Tibial artery (tissue), 4 donors: ENCODE data around the gene GATAD2B.
A peak's percentile ranks its signal among the peaks of the same experiment; 100 is the strongest.

ENCODE experiments used
- DNase-seq, 2 donors: peaks; one replicate each; pipeline ENCODE4 v3.0.0-alpha.2; 2019
- H3K27ac ChIP-seq, 2 donors: fragments of 200-600 bp; sonication (generic) in 1 of 2; 1 replicate in 1 of 2; 2 replicates in 1 of 2; pipeline ENCODE4 v1.5.1; 2018 to 2019; ENCODE audit warnings: mild to moderate bottlenecking in 1 of 2
- H3K27me3 ChIP-seq, 2 donors: fragments of 200-600 bp; sonication (generic) in 1 of 2; one replicate each; pipeline versions ENCODE4 v1.5.1 to v1.6.0; 2016 to 2019
- H3K36me3 ChIP-seq, 3 donors: fragments of 200-600 bp; sonication (generic) in 2 of 3; one replicate each; pipeline ENCODE4 v1.5.1; 2016 to 2019; ENCODE audit warnings: mild to moderate bottlenecking in 2 of 3
- H3K4me1 ChIP-seq, 4 donors: fragments of 200-600 bp; sonication (generic) in 2 of 4; 1 replicate in 3 of 4; 2 replicates in 1 of 4; pipeline ENCODE4 v1.5.1; 2016 to 2019
- H3K4me3 ChIP-seq, 2 donors: fragments of 200-600 bp; sonication (generic) in 1 of 2; 1 replicate in 1 of 2; 2 replicates in 1 of 2; pipeline ENCODE4 v1.5.1; 2018 to 2019; ENCODE audit warnings: mild to moderate bottlenecking in 2 of 2
- H3K9me3 ChIP-seq, 3 donors: fragments of 200-600 bp; sonication (generic) in 1 of 3; one replicate each; pipeline ENCODE4 v1.5.1; 2016 to 2019
- intact Hi-C: fragments of 100-400 bp; cut with DNase I; formaldehyde crosslinking; loops from one replicate; pipeline ENCODE4 v1.15.0; 2023; ENCODE audit warnings: low total_unique reads
- TF ChIP-seq, protein P1 (sequence below), 2 experiments: fragments of 200-600 bp in 1 of 2; fragments of 450-650 bp in 1 of 2; IDR thresholded peaks; one replicate each; pipeline ENCODE4 v1.5.1; 2017 to 2019; ENCODE audit warnings: antibody characterized with exemption in 2 of 2, mild to moderate bottlenecking in 1 of 2, moderate library complexity in 1 of 2

Gene GATAD2B

DNA sequence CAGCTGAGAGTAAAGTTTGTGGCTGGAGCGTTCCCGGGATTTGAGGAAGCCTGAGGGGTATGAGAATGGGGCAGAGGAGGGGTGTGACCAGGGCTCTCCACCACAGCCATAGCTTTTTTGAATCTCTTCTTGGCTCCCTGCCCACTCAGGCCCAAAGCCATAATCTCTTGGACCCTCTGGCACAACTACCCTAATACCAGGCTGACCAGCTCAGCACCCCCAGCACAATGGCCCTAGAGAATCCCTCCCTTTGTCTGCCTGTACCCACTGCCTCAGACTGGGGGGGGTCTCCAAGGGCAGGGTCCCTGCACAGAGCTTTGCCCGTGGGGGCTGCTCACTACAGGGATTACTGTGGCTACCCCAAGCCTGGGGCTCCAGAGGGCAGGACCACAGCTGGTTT lies 16.2 kb upstream of the GATAD2B start:
- Histone ChIP-seq H3K9me3 (no peaks in the 10 kb centered on the region), H3K4me1 (peaks cover 0 to 5% (median 0%) of the 10 kb centered on the region in 4 donors), H3K36me3 (peaks cover 64 to 96% (median 85%) of the 10 kb centered on the region in 3 donors), H3K4me3 (no peak overlapping the region), H3K27ac (no peak overlapping the region), H3K27me3 (no peaks in the 10 kb centered on the region)
- intact Hi-C loops, result no loop called here
- TF ChIP-seq, protein P1, sequence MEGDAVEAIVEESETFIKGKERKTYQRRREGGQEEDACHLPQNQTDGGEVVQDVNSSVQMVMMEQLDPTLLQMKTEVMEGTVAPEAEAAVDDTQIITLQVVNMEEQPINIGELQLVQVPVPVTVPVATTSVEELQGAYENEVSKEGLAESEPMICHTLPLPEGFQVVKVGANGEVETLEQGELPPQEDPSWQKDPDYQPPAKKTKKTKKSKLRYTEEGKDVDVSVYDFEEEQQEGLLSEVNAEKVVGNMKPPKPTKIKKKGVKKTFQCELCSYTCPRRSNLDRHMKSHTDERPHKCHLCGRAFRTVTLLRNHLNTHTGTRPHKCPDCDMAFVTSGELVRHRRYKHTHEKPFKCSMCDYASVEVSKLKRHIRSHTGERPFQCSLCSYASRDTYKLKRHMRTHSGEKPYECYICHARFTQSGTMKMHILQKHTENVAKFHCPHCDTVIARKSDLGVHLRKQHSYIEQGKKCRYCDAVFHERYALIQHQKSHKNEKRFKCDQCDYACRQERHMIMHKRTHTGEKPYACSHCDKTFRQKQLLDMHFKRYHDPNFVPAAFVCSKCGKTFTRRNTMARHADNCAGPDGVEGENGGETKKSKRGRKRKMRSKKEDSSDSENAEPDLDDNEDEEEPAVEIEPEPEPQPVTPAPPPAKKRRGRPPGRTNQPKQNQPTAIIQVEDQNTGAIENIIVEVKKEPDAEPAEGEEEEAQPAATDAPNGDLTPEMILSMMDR (IDR thresholded peaks at IDR 0.05), result no peak
- peak in 1 of 2 donors; percentile 54 for DNase-seq

DNA sequence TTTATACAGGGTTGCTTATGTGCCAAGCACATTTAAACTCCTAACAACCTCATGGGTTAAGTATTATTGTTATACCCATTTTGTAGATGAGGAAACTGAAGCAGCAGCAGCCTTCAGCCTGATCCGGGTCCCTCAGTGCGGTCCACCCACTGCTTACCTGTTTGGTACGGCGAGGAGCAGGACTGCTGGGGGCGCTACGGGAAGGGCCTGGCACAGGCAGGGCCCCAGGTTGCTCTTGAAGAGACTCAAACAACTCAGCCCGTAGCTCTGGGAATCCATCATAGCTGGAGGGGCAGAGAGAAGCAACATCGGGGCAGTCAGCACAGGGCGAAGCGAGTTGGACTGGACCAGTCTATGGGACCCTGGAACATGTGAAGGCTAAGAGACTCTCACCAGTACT lies 14.6 kb upstream of the GATAD2B start:
- Histone ChIP-seq H3K27me3 (no peaks in the 10 kb centered on the region), H3K27ac (no peak overlapping the region), H3K4me1 (no peaks in the 10 kb centered on the region), H3K9me3 (no peaks in the 10 kb centered on the region), H3K4me3 (no peak overlapping the region), H3K36me3 (peaks cover 79 to 98% (median 95%) of the 10 kb centered on the region in 3 donors)
- TF ChIP-seq, protein P1 (IDR thresholded peaks at IDR 0.05), result no peak
- intact Hi-C loops, result no loop called here
- DNase-seq, result no peak

DNA sequence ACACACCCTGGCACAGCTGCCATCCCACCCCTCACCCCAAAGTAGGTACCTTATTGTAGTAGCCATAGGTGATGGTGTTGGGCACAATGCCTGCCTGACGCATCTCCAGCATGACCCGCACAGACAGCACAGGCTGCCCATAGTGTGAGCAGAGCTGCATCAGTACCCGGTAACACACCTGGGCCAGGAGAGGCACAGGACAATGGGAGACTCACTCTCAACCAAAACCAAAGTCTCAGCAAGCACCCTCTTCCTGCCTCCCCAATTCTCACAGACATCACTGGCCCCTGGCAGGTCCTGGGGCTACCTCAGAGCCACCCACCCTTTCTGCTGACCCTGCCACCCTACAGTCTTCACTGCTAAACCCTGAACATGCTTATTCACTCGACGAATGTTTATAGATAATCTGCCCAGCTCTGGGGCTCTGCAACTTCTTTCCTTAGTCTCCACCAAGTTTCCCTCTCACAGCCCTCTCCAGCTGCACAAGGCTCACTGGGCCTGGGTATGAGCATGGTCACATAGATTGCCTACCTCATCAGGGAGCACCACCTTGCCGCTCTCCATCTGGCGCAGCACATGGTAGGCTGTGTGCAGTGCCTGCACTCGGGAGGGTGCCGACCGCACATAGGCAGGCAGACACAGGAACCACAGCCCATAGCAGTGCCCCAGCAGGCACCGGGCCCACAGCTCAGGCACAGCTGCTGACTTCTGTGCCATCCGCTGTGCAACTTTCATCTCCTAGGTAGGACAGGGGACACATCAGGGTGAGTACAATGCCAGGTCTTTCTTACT lies 13.4 kb upstream of the GATAD2B start:
- no peak overlapping the region for H3K27ac ChIP-seq

DNA sequence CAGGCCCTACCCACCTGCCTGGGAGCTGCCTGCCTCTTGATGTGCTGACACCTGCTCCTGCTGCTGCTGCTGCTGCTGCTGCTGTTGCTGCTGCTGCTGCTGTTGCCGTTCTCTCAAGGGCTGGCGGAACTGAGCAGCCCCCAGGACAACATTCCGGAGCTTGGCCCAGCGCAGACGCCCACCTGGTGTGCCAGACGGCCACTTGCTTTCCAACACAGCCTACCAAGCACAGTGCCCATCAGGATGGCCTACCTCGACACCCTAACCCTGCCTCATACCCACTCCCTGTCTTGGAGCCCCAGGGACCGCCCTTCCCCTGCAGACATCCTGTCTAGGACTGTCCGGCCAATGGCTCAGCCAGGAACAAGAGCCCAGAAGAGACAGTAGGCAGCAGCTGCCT lies 12.0 kb upstream of the GATAD2B start:
- H3K36me3 ChIP-seq, result peaks cover 61 to 97% (median 92%) of the 10 kb centered on the region in 3 donors
- H3K9me3 ChIP-seq, result no peaks in the 10 kb centered on the region
- H3K4me3 ChIP-seq, result no peak overlapping the region
- peak in 1 of 2 donors; percentile 55 for DNase-seq
- H3K4me1 ChIP-seq, result no peaks in the 10 kb centered on the region
- TF ChIP-seq, protein P1 (IDR thresholded peaks at IDR 0.05), result no peak
- intact Hi-C loops, result no loop called here
- no peak overlapping the region for H3K27ac ChIP-seq
- H3K27me3 ChIP-seq, result no peaks in the 10 kb centered on the region

More for the DNA sequence above, 13.4 kb upstream of the GATAD2B start:
- DNase-seq, result peak in 1 of 2 donors; percentile 39
- H3K4me1 ChIP-seq, result no peaks in the 10 kb centered on the region
- intact Hi-C loops, result no loop called here
- TF ChIP-seq, protein P1 (IDR thresholded peaks at IDR 0.05), result no peak
- H3K4me3 ChIP-seq, result no peak overlapping the region
- no peaks in the 10 kb centered on the region for H3K9me3 ChIP-seq
- H3K27me3 ChIP-seq, result no peaks in the 10 kb centered on the region
- H3K36me3 ChIP-seq, result peaks cover 73 to 97% (median 92%) of the 10 kb centered on the region in 3 donors

DNA sequence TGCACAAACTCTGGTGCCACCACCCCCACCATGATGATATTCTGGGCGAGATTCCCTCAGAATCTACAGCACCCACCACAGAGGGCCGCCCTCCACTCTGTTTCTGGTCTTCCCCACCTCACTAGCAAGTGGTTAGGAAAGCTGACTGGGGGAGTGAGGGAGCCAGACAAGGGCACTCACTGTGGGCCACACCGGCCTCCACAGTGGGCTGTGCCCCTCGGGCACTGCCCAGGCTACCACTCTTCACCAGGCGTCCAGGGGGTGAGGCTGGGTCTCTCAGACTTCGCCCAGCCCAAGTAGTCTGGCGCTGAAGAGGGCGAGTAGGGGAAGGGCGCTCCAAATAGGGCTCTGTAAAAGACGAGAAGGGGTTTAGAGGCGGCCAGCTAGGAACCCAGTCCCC lies 11.2 kb upstream of the GATAD2B start:
- DNase-seq, result peak in 1 of 2 donors; percentile 45
- H3K36me3 ChIP-seq, result peaks cover 57 to 97% (median 86%) of the 10 kb centered on the region in 3 donors
- TF ChIP-seq, protein P1 (IDR thresholded peaks at IDR 0.05), result no peak
- no peaks in the 10 kb centered on the region for H3K4me1 ChIP-seq
- intact Hi-C loops, result no loop called here
- no peaks in the 10 kb centered on the region for H3K27me3 ChIP-seq
- H3K4me3 ChIP-seq, result no peak overlapping the region
- H3K9me3 ChIP-seq, result no peaks in the 10 kb centered on the region
- no peak overlapping the region for H3K27ac ChIP-seq
